RWPE2 (cell line): Measurements from ENCODE around the gene NELFB.

Experiments used
- ATAC-seq: fragments of 200-7000 bp; cut with Tn5 transposase; 3 replicates; pipeline ENCODE4 v1.9.1; 2021; ENCODE audit warnings: low read depth
- DNase-seq: peaks from one replicate; pipeline ENCODE4 v3.0.0-alpha.2; 2020; ENCODE audit warnings: low spot score
- H3K27ac ChIP-seq: fragments of 450-650 bp; 2 replicates; pipeline ENCODE4 v1.5.1; 2017; ENCODE audit warnings: mild to moderate bottlenecking; ENCODE audit not compliant: poor library complexity, severe bottlenecking
- H3K27me3 ChIP-seq: fragments of 250-450 bp; sonication (Bioruptor Pico); 2 replicates; pipeline ENCODE4 v1.5.1; 2021; ENCODE audit warnings: mild to moderate bottlenecking, moderate library complexity; ENCODE audit not compliant: insufficient read depth, poor library complexity, severe bottlenecking
- H3K36me3 ChIP-seq: fragments of 250-450 bp; sonication (Bioruptor Pico); 2 replicates; pipeline ENCODE4 v1.5.1; 2020; ENCODE audit warnings: low read depth, mild to moderate bottlenecking, moderate library complexity
- H3K4me1 ChIP-seq: fragments of 250-450 bp; sonication (Bioruptor Pico); 2 replicates; pipeline ENCODE4 v1.5.1; 2021; ENCODE audit warnings: mild to moderate bottlenecking, moderate library complexity; ENCODE audit not compliant: insufficient read depth, poor library complexity, severe bottlenecking
- H3K4me3 ChIP-seq: fragments of 250-450 bp; sonication (Bioruptor Pico); 2 replicates; pipeline ENCODE4 v1.5.1; 2021; ENCODE audit warnings: mild to moderate bottlenecking, moderate library complexity; ENCODE audit not compliant: severe bottlenecking
- H3K9me3 ChIP-seq: fragments of 250-450 bp; sonication (Bioruptor Pico); 2 replicates; pipeline ENCODE4 v1.5.1; 2021; ENCODE audit warnings: mild to moderate bottlenecking, moderate library complexity; ENCODE audit not compliant: severe bottlenecking
- CTCF ChIP-seq: fragments of 450-650 bp; IDR thresholded peaks from one replicate; pipeline ENCODE4 v1.5.1; 2017; ENCODE audit warnings: mild to moderate bottlenecking, moderate library complexity; ENCODE audit not compliant: poor library complexity, severe bottlenecking

The NELFB gene

DNA sequence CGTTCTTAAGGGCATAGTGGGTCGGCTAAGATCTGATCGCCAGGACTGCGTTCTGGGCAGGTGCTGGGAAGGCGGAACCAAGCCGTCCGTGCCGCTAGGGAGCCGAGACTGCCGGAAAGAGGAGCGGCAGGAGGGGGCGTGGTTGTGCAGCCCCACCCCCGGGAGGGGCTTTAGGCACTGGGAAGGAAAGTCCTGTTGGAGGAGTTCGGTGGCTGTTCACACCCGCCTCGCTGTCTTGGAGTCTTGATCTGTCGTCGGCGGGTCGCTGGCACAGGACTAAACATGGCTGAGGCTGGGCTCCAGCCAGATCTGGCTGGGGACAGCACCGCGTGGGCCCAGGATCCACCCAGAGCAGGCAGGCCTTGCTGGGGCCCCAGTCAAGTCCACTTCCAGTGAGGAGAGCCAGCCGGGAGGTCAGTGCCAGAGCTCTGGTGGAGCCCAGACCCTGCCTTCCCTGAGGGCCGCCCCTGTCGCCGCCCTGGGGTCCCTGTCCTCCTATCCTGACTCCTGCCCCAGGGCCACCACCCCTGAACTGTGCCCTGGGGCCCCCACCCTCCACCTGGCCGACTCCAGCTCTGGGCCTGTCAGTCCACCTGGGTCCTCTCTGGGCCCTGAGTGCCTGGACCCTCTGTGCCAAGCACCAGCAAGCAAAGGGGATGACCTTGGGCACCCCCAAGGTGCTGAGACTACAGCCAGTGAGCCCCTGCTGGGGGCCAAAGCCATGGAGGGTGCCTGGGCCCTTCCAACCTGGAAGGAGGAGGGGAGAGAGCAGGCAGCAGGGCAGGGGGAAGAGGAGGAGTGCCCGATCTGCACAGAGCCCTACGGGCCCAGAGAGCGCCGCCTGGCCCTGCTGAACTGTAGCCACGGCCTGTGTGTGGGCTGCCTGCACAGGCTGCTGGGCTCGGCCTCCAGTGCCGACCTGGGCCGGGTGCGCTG, 37.6 kb upstream of the NELFB start:
- H3K4me1 ChIP-seq: peaks cover 5% of the 10 kb centered on the region
- H3K27me3 ChIP-seq: no peaks in the 10 kb centered on the region
- H3K4me3 ChIP-seq: peak overlapping the region; percentile 22
- no peaks in the 10 kb centered on the region for H3K9me3 ChIP-seq
- no peak for TF ChIP-seq CTCF
- peak; percentile 74 for ATAC-seq
- DNase-seq: no peak
- 0 out of 2 replicates have a peak, but pooled peaks cover 2% of the 10 kb centered on the region for H3K36me3 ChIP-seq
- peak overlapping the region; percentile 42 for H3K27ac ChIP-seq

- ATAC-seq (no peak), DNase-seq (no peak)
- H3K27ac ChIP-seq: peak overlapping the region; percentile 42
- H3K4me1 ChIP-seq: peaks cover 5% of the 10 kb centered on the region
- TF ChIP-seq CTCF: no peak
- no peak overlapping the region for H3K4me3 ChIP-seq
- no peaks in the 10 kb centered on the region for H3K27me3 ChIP-seq
- H3K9me3 ChIP-seq: no peaks in the 10 kb centered on the region
- H3K36me3 ChIP-seq: 0 out of 2 replicates have a peak, but pooled peaks cover 2% of the 10 kb centered on the region
These were observed 36.8 kb upstream of the NELFB start for GRCh38 chr9:137218212-137218753.

DNA sequence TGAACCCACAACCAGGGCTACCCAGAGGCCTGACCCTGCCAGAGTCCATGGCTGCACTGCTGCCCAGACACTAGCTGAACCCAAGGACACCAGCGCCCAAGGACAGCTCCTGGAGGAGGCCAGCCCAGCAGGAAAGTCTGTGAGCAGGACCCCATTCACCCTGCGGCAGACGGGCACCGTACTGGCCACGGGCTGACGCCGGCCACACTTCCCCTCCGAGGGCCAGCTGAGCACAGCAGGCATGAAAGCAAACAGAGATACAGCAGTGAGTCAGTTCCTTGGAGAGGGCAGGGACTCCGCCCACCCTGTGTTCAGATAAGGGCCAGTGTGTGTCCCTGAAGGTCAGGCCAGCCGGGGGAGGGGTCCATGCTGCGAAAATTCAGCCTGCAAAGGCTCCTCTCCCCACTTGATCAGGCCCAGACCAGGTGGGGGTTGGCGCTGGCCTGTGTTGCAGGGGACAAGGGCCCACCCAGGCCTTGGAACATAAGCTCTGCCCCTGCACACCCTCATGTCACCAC, 36.3 kb upstream of the NELFB start:
- TF ChIP-seq CTCF: no peak
- H3K36me3 ChIP-seq: 0 out of 2 replicates have a peak, but pooled peaks cover 2% of the 10 kb centered on the region
- no peaks in the 10 kb centered on the region for H3K27me3 ChIP-seq
- peaks cover 5% of the 10 kb centered on the region for H3K4me1 ChIP-seq
- peak; percentile 42 for ATAC-seq
- peak overlapping the region; percentile 42 for H3K27ac ChIP-seq
- no peak for DNase-seq
- no peak overlapping the region for H3K4me3 ChIP-seq
- H3K9me3 ChIP-seq: no peaks in the 10 kb centered on the region

DNA sequence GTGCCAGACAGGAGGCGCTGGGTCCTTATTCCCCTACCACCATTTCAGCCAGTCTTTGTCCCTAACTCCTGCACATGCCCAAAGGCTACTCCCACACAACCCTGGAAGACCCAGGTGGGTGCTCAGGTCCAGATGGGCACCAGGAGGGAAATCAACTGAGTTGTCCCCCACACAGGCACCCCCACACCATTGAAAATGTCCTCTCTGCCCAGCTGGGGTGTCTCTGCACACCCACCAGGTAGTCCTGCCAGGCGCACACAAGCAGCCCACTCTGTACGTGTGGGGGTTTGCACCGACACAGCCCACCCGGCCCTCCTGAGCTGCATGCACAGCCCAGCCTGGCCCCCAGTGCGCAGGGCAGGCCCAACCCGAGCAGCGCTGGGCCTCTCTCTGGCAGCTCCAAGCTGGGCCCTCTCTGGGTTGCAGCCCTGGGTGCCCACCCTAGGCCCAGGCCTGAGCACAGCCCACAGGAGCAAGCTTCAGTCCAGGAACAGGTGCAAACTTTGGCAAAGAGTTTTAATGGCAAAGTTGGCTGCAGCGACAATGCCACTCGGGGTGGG, 35.3 kb upstream of the NELFB start:
- H3K36me3 ChIP-seq: 0 out of 2 replicates have a peak, but pooled peaks cover 2% of the 10 kb centered on the region
- H3K4me3 ChIP-seq: no peak overlapping the region
- H3K27ac ChIP-seq: no peak overlapping the region
- peaks cover 14% of the 10 kb centered on the region for H3K4me1 ChIP-seq
- H3K9me3 ChIP-seq: no peaks in the 10 kb centered on the region
- DNase-seq (no peak), ATAC-seq (no peak)
- H3K27me3 ChIP-seq: no peaks in the 10 kb centered on the region
- no peak for TF ChIP-seq CTCF
